DMS153 (cell line): ENCODE measurements around the gene C1orf105.

ENCODE experiments used
- DNase-seq: peaks from one replicate; lab custom pipeline; 2025; lab: John Stamatoyannopoulos, UW

C1orf105 gene

GRCh38 chr1:172397221-172397620 lies 23.3 kb upstream of the C1orf105 start:
- DNase-seq = no peak

GRCh38 chr1:172397633-172398032 lies 22.9 kb upstream of the C1orf105 start:
- DNase-seq = no peak

GRCh38 chr1:172398193-172398592 lies 22.3 kb upstream of the C1orf105 start:
- no peak for DNase-seq

GRCh38 chr1:172398970-172399755 lies 21.3 kb upstream of the C1orf105 start:
- DNase-seq = peak; percentile 43

- no peak for DNase-seq
Observed at GRCh38 chr1:172399756-172400721, 20.4 kb upstream of the C1orf105 start.

- no peak for DNase-seq
Observed at GRCh38 chr1:172400722-172401105, 19.8 kb upstream of the C1orf105 start.

GRCh38 chr1:172401477-172401876 lies 19.0 kb upstream of the C1orf105 start:
- no peak for DNase-seq

- DNase-seq = no peak
Observed at GRCh38 chr1:172401892-172402291, 18.6 kb upstream of the C1orf105 start.

- DNase-seq = no peak
Observed at GRCh38 chr1:172402878-172403569, 17.5 kb upstream of the C1orf105 start.

GRCh38 chr1:172404121-172404520 lies 16.4 kb upstream of the C1orf105 start:
- DNase-seq = no peak

GRCh38 chr1:172405912-172406311 lies 14.6 kb upstream of the C1orf105 start:
- DNase-seq = no peak

- no peak for DNase-seq
Observed at GRCh38 chr1:172406968-172407367, 13.5 kb upstream of the C1orf105 start.

- no peak for DNase-seq
Observed at GRCh38 chr1:172408958-172409357, 11.5 kb upstream of the C1orf105 start.

GRCh38 chr1:172410027-172410426 lies 10.5 kb upstream of the C1orf105 start:
- DNase-seq = no peak

- DNase-seq = no peak
Observed at GRCh38 chr1:172411791-172412338, 8.6 kb upstream of the C1orf105 start.

- no peak for DNase-seq
Observed at GRCh38 chr1:172414331-172414730, 6.2 kb upstream of the C1orf105 start.

- DNase-seq = no peak
Observed at GRCh38 chr1:172416496-172417035, 3.9 kb upstream of the C1orf105 start.

GRCh38 chr1:172417557-172417956 lies 2.9 kb upstream of the C1orf105 start:
- DNase-seq = no peak

- no peak for DNase-seq
Observed at GRCh38 chr1:172421974-172422604, 1.6 kb downstream of the C1orf105 start.

GRCh38 chr1:172423336-172423735 lies 2.9 kb downstream of the C1orf105 start:
- no peak for DNase-seq

GRCh38 chr1:172425339-172425738 lies 4.9 kb downstream of the C1orf105 start:
- no peak for DNase-seq
